ENCODE results near the gene PARD6B.
"Not testable (repeated sequence)": the region's sequence is repeated elsewhere in the genome, so short reads cannot be mapped to it uniquely, and the experiment has no call there.

Gene PARD6B

DNA sequence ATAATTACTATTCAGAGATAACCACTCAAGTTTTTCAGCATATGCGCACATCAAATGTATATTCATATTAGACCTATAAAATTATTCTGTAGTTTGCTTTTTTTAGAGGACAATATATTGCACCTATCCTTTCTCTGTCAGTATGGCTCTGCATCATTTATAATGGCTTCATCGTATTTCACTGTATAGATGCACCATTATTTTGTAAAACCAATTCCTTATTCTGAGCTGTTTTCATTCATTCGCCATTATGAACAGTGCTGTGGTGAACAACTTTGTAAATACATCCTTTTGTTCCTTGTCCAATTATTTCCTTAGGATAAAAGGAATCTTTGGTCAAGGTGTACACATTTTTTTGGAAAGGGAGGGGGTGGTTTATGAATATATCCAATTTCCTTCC lies 34.3 kb downstream of the PARD6B start:
- no peak for DNase-seq (ENCODE audit: extremely low spot score)
- CTCF ChIA-PET: interaction anchor here (0.8 to 4.1 kb wide), 2 partner anchors 16 to 18 kb away, joined by 3 to 21 read pairs; no protein-coding TSS in a partner anchor
- TF ChIP-seq CTCF (IDR thresholded peaks at IDR 0.05; ENCODE audit: control extremely low read depth, extremely low read depth, low read depth, missing control alignments): no peak
- POLR2A ChIA-PET: no interaction called here

- CTCF ChIA-PET: interaction anchor here (1.7 to 4.1 kb wide), 2 partner anchors 12 to 18 kb away, joined by 3 to 21 read pairs; no protein-coding TSS in a partner anchor
- POLR2A ChIA-PET; DNase-seq (ENCODE audit: extremely low spot score): not testable (repeated sequence)
Measured at GRCh38 chr20:50766955-50767809, 35.8 kb downstream of the PARD6B start.

- DNase-seq (ENCODE audit: extremely low spot score); POLR2A ChIA-PET; CTCF ChIA-PET: not testable (repeated sequence)
Measured at GRCh38 chr20:50768991-50769390, 37.6 kb downstream of the PARD6B start.

DNA sequence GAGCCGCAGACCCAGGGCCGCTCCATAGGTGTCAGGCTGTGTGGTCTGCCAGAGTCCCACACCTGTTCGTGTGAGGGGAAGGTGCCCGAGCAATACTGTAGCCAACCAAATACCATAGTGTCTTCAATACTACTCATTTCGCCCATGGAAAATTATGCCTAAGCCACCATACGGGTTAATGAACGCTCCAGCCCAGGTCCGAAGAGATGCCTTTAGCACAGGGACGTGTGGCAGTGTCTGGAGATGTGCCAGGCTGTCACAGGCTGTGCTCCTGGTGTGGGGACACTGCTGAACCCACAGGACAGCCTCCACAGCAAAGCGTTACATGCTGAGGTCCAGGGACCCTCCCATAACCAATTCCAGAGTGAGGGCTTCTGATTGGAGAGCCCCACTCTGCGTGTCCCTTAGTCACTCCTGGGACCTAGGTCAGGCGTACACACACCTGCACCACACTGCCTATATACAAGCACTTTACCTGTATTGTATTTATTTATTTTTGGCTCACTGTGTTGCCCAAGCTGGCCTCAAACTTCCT lies 38.2 kb downstream of the PARD6B start:
- CTCF ChIA-PET; POLR2A ChIA-PET; DNase-seq (ENCODE audit: extremely low spot score): not testable (repeated sequence)

DNA sequence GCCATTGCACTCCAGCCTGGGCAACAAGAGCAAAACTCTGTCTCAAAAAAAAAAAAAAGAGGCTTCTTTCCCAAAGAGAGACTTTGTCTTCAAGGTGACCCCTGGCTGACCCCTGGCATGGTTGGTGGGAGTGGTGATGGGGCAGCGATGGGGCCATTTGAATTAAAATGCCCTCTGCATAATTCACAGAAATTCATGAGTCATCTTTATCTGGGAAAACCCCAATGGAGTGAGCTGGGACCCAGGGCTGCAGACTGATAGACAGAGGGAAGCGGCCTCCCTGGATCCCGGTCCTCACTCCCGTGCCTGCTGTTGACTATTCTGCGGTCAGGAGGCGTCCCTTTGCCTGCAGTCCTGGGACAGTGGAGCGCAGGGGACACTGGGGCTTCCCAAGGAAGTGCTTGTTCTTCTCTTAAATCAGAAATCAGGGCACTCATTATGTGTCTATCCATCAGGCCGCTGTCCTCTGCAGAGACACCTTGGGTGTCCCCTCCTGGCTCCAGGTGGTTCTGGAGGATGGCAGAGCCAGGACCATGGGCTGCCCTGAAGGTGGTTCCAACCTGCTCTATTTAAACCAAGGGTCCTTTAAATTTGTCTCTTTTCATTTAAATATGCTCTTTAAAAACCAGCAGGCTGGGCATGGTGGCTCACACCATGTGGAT lies 40.2 kb downstream of the PARD6B start:
- DNase-seq (ENCODE audit: extremely low spot score); POLR2A ChIA-PET: not testable (repeated sequence)
- CTCF ChIA-PET: interaction anchor here (1.1 to 1.9 kb wide), 2 partner anchors 22 to 23 kb away, joined by 3 to 8 read pairs; partner anchors contain the start of gene BCAS4

- ChIA-PET CTCF (interaction anchor here (1.0 to 1.9 kb wide), 4 partner anchors 10 to 159 kb away, joined by 3 to 8 read pairs (median 3); partner anchors contain the start of genes ADNP and BCAS4), POLR2A (no interaction called here)
- DNase-seq (ENCODE audit: extremely low spot score): no peak
- TF ChIP-seq CTCF (IDR thresholded peaks at IDR 0.05; ENCODE audit: control extremely low read depth, extremely low read depth, low read depth, missing control alignments): no peak
Measured at GRCh38 chr20:50772420-50773185, 41.2 kb downstream of the PARD6B start.

- ChIA-PET CTCF (interaction anchor here (1.0 to 1.5 kb wide), 3 partner anchors 15 to 25 kb away, joined by 3 to 5 read pairs (median 3); no protein-coding TSS in a partner anchor), POLR2A (no interaction called here)
- TF ChIP-seq CTCF (IDR thresholded peaks at IDR 0.05; ENCODE audit: control extremely low read depth, extremely low read depth, low read depth, missing control alignments): no peak
- no peak for DNase-seq (ENCODE audit: extremely low spot score)
Measured at GRCh38 chr20:50774515-50774914, 43.1 kb downstream of the PARD6B start.

DNA sequence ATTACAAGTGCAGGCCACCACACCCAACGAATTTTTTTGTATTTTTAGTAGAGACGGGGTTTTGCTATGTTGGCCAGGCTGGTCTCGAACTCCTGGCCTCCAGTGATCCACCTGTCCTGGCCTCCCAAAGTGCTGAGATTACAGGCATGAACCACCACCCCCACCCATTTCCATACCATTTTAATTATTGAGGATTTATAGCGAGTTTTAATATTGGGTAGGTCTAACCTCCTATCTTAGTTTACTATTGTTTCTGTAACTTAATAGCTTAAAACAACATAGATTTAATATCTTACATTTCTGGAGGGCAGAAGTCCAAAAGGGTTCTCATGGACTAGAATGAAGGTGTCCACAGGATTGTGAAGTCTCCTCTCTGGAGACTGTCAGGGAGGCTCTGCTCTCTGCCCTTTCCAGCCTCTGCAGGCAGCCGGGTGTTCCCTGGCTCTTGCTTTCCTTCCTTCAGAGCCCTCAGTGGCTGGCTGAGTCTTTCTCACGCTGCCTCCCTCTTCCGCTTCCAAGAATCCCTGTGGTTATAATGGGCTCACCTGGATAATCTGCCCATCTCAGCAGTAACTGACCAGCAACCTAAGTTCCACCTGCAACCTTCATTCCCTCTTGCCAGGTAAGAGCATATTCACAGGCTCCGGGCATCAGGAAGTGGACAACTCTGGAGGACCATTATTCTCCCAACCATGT lies 44.9 kb downstream of the PARD6B start:
- DNase-seq (ENCODE audit: extremely low spot score): no peak
- no peak for TF ChIP-seq CTCF (IDR thresholded peaks at IDR 0.05; ENCODE audit: control extremely low read depth, extremely low read depth, low read depth, missing control alignments)
- CTCF ChIA-PET: interaction anchor here (1.0 to 1.7 kb wide), 4 partner anchors 14 to 28 kb away, joined by 3 to 6 read pairs (median 5); partner anchors contain the start of gene BCAS4
- POLR2A ChIA-PET: no interaction called here
